Measurements from ENCODE around the gene B3GNT7.

GRCh38 chr2:231372326-231372725, 23.2 kb upstream of the B3GNT7 start:
- TF ChIP-seq CTCF (optimal IDR thresholded peaks at IDR 0.05 in 1 of 3, IDR thresholded peaks at IDR 0.05 in 1 of 3, conservative IDR thresholded peaks at IDR 0.05 in 1 of 3; ENCODE audit: extremely low read depth in 1 of 3, insufficient read depth in 2 of 3, low read length in 3 of 3), result no peak
- no peak for TF ChIP-seq EZH2 (IDR thresholded peaks at IDR 0.05; ENCODE audit: low read length)

All from keratinocyte (primary cell).